CD4-positive, alpha-beta T cell (primary cell): ENCODE data around the gene UBTD1. TPM values are rescaled to one million over a fixed set of nuclear protein-coding genes. Genes with fewer than 3 reads are reported as not detected.

Source experiments
- ATAC-seq: fragments of 200-7000 bp; cut with Tn5 transposase; one replicate; pipeline ENCODE4 v1.10.0; 2022; ENCODE audit warnings: mild to moderate bottlenecking; ENCODE audit not compliant: poor library complexity
- CTCF ChIA-PET: fragments of 350-600 bp; sonication (Branson Sonifier 250); formaldehyde crosslinking; loops from one replicate; lab custom pipeline; 2021; ENCODE audit warnings: antibody characterized with exemption, inconsistent platforms; lab: Charles Lee
- POLR2A ChIA-PET: fragments of 350-600 bp; sonication (Branson Sonifier 250); formaldehyde crosslinking; loops from one replicate; lab custom pipeline; 2021; ENCODE audit warnings: antibody characterized with exemption, inconsistent platforms; lab: Charles Lee
- DNase-seq, 14 experiments: peaks; one replicate each; pipeline ENCODE4 v3.0.0-alpha.2; 2013 to 2020; ENCODE audit warnings: mixed read lengths in 2 of 14
- H3K27ac ChIP-seq, 2 donors: one replicate each; pipeline versions ENCODE4 v1.5.1 to v1.7.0; 2013; ENCODE audit warnings: low read length in 2 of 2, low read depth in 1 of 2, mild to moderate bottlenecking in 1 of 2
- H3K27me3 ChIP-seq, 2 experiments: 1 replicate in 1 of 2; 2 replicates in 1 of 2; pipeline versions ENCODE4 v1.6.1 to v1.7.0; 2013; ENCODE audit warnings: low read length in 2 of 2, control low read depth in 1 of 2, mild to moderate bottlenecking in 1 of 2, moderate library complexity in 1 of 2; ENCODE audit not compliant: insufficient read depth in 2 of 2, control insufficient read depth in 1 of 2
- H3K36me3 ChIP-seq: one replicate; pipeline ENCODE4 v1.6.1; 2013; ENCODE audit warnings: low read length, control low read depth; ENCODE audit not compliant: insufficient read depth
- H3K4me1 ChIP-seq: one replicate; pipeline ENCODE4 v1.6.1; 2013; ENCODE audit warnings: low read length, control low read depth; ENCODE audit not compliant: insufficient read depth
- H3K4me3 ChIP-seq: one replicate; pipeline ENCODE4 v1.5.1; 2013; ENCODE audit warnings: mild to moderate bottlenecking, low read length, moderate library complexity
- H3K9me3 ChIP-seq, 2 experiments: 1 replicate in 1 of 2; 2 replicates in 1 of 2; pipeline versions ENCODE4 v1.6.1 to v1.7.0; 2013; ENCODE audit warnings: low read length in 2 of 2, mild to moderate bottlenecking in 2 of 2, control low read depth in 1 of 2, moderate library complexity in 1 of 2; ENCODE audit not compliant: control insufficient read depth in 1 of 2, insufficient read depth in 1 of 2
- H3K27ac Mint-ChIP-seq: one replicate; pipeline ENCODE4 v1.8.0; 2020; ENCODE audit warnings: mixed read lengths
- H3K27me3 Mint-ChIP-seq: one replicate; pipeline ENCODE4 v1.8.0; 2021; ENCODE audit warnings: mixed read lengths
- H3K36me3 Mint-ChIP-seq: one replicate; pipeline ENCODE4 v1.8.0; 2021; ENCODE audit warnings: low read depth, mixed read lengths
- H3K4me1 Mint-ChIP-seq: one replicate; pipeline ENCODE4 v1.8.0; 2021; ENCODE audit warnings: low read depth, mixed read lengths
- H3K4me3 Mint-ChIP-seq: one replicate; pipeline ENCODE4 v1.8.0; 2020; ENCODE audit warnings: mild to moderate bottlenecking, mixed read lengths
- H3K9me3 Mint-ChIP-seq: one replicate; pipeline ENCODE4 v1.8.0; 2020; ENCODE audit warnings: mixed read lengths
- intact Hi-C, 2 experiments: fragments of 100-400 bp; cut with DNase I in 1 of 2; cut with micrococcal nuclease in 1 of 2; formaldehyde crosslinking; loops; one replicate each; pipeline versions ENCODE4 v1.15.1 to v1.9.0; 2023 to 2025; cut with DNase I, micrococcal nuclease
- total RNA-seq, 174 experiments: library from RNA in 2 of 174; stranded (reverse) in 2 of 174; gene quantifications; one replicate each; pipeline ENCODE4 v1.2.3 and lab custom pipeline; 2021 to 2026
- TF ChIP-seq, protein P1 (sequence below): fragments of 200-600 bp; IDR thresholded peaks from one replicate; pipeline ENCODE4 v1.8.0; 2022; ENCODE audit warnings: antibody characterized with exemption, mild to moderate bottlenecking

The UBTD1 gene
- total RNA-seq, 2 experiments from 2014 or later, result 0.56 to 0.80 TPM

DNA sequence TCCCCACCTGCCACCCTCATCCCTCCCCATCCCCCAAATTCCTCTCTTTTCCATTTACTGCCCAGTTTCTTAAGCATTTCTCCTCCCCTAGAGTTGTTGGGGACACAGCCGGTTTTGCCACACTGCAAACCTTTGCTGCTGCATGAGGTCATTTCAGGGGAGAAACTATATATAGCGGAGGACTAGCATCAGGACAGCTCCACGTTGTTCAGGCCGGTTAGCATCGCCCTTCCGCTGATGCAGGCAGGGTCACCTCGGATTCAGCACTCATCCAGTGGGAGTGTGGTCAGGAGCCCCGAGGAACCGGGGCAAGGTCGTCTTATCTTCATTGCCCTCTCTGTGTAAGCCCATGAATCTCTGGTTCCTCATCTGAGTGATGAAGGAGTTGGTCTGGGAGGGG lies 15.6 kb downstream of the UBTD1 start:
- no peaks in the 10 kb centered on the region for H3K9me3 ChIP-seq
- no peaks in the 10 kb centered on the region for H3K4me1 Mint-ChIP-seq
- DNase-seq, result no peak
- H3K27ac Mint-ChIP-seq, result no peak overlapping the region
- no peak overlapping the region for H3K4me3 Mint-ChIP-seq
- TF ChIP-seq, protein P1, sequence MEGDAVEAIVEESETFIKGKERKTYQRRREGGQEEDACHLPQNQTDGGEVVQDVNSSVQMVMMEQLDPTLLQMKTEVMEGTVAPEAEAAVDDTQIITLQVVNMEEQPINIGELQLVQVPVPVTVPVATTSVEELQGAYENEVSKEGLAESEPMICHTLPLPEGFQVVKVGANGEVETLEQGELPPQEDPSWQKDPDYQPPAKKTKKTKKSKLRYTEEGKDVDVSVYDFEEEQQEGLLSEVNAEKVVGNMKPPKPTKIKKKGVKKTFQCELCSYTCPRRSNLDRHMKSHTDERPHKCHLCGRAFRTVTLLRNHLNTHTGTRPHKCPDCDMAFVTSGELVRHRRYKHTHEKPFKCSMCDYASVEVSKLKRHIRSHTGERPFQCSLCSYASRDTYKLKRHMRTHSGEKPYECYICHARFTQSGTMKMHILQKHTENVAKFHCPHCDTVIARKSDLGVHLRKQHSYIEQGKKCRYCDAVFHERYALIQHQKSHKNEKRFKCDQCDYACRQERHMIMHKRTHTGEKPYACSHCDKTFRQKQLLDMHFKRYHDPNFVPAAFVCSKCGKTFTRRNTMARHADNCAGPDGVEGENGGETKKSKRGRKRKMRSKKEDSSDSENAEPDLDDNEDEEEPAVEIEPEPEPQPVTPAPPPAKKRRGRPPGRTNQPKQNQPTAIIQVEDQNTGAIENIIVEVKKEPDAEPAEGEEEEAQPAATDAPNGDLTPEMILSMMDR, result no peak
- CTCF ChIA-PET, result no interaction called here
- H3K4me3 ChIP-seq, result no peak overlapping the region
- intact Hi-C loops, result no loop called here
- H3K4me1 ChIP-seq, result no peaks in the 10 kb centered on the region
- no peaks in the 10 kb centered on the region for H3K9me3 Mint-ChIP-seq
- H3K36me3 ChIP-seq, result no peaks in the 10 kb centered on the region
- H3K27me3 ChIP-seq, result peaks cover 0 to 5% of the 10 kb centered on the region in 2 experiments
- no peaks in the 10 kb centered on the region for H3K36me3 Mint-ChIP-seq
- no peak overlapping the region for H3K27ac ChIP-seq
- H3K27me3 Mint-ChIP-seq, result no peaks in the 10 kb centered on the region
- ATAC-seq, result no peak
- POLR2A ChIA-PET, result no interaction called here

DNA sequence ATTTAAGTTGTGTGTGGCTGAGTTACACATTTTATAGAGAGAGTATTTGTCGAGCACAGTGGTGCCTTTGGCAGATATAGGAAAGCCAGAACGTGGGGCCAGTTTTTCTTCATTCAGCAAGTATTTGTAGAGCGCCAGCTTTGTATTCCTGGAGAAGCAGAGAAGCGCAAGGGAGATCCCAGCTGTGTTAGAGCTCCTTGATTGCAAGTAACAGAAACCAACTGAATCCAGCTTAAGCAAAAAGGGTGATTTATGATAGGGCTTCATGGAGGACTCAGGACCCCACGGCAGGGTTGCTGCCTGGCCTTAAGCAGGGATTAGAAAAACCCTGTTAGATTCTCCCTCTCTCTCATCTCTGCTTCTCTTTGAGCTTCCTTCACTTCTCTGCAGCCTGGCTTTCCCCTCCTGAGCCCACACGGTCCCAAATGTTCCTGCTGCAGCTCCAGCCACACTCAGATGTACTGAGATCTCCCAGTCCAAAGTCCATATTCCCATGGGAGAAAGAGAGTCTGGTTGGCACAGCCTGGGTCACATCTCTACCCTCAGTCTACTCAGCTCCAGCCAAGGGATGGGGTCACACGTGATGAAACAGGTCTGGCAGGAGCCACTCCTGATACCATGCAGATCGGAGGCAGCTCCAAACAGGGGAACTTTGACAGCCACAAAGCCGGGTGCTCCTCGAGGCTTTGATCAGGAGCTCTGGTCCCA lies 16.7 kb downstream of the UBTD1 start:
- DNase-seq (no peak), ATAC-seq (no peak)
- POLR2A ChIA-PET, result no interaction called here
- no peaks in the 10 kb centered on the region for H3K9me3 ChIP-seq
- intact Hi-C loops, result no loop called here
- no peaks in the 10 kb centered on the region for H3K4me1 ChIP-seq
- Mint-ChIP-seq H3K36me3 (no peaks in the 10 kb centered on the region), H3K9me3 (no peaks in the 10 kb centered on the region), H3K27ac (no peak overlapping the region), H3K4me3 (no peak overlapping the region), H3K27me3 (no peaks in the 10 kb centered on the region), H3K4me1 (no peaks in the 10 kb centered on the region)
- H3K27ac ChIP-seq, result no peak overlapping the region
- no peak overlapping the region for H3K4me3 ChIP-seq
- no peaks in the 10 kb centered on the region for H3K36me3 ChIP-seq
- peaks cover 0 to 5% of the 10 kb centered on the region in 2 experiments for H3K27me3 ChIP-seq
- CTCF ChIA-PET, result interaction anchor here (0.5 kb wide), 1 partner anchor 52 kb away, joined by 4 read pairs; no protein-coding TSS in a partner anchor
- TF ChIP-seq, protein P1, result no peak

DNA sequence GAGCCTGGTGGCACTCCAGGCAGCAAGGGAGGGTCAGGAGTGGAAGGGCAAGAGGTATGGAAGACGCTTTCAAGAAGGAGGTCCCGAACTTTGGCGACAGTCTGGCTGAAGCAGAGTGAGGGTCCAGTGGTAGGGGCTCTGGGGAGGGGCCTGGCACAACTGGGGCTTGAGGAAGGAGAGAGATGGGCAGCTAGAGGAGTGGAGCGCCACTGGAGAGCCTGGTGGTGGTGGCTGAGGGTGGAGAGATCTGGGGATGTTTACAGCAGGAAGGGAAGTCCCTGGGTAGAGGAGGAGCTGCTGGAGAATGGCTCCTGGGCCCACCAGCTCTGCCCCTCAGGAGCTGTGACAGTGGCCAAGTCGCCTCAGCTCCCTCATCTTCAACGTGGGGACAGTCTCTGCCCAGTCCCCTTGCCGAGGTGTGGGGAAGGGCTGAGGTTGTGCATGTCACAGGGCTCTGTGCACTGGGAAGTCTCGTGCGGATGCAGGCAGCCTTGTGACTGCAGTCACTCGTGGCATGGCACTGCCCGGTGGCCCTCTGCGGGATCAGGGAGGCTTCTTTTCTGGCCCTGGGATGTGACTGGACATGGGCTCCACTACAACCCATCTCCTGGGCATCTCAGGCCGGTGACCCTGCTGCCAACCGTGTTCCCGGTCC lies 18.5 kb downstream of the UBTD1 start:
- H3K27me3 Mint-ChIP-seq, result peaks cover under 1% of the 10 kb centered on the region
- H3K9me3 ChIP-seq, result peaks cover 0 to 7% of the 10 kb centered on the region in 2 experiments
- H3K27me3 ChIP-seq, result peaks cover 0 to 7% of the 10 kb centered on the region in 2 experiments
- no peak overlapping the region for H3K4me3 Mint-ChIP-seq
- no peak overlapping the region for H3K27ac Mint-ChIP-seq
- H3K36me3 Mint-ChIP-seq, result no peaks in the 10 kb centered on the region
- no peak overlapping the region for H3K4me3 ChIP-seq
- no peaks in the 10 kb centered on the region for H3K4me1 ChIP-seq
- DNase-seq (no peak), ATAC-seq (no peak)
- H3K4me1 Mint-ChIP-seq, result no peaks in the 10 kb centered on the region
- no peaks in the 10 kb centered on the region for H3K36me3 ChIP-seq
- H3K9me3 Mint-ChIP-seq, result no peaks in the 10 kb centered on the region
- intact Hi-C loops, result no loop called here
- H3K27ac ChIP-seq, result no peak overlapping the region
- TF ChIP-seq, protein P1, result no peak
- POLR2A ChIA-PET, result no interaction called here
- CTCF ChIA-PET, result no interaction called here
